Measurements from ENCODE around the gene CD52. TPM values are rescaled to one million over a fixed set of nuclear protein-coding genes. Genes with fewer than 3 reads are reported as not detected.
A peak's percentile ranks its signal among the peaks of the same experiment; 100 is the strongest.

CD52 gene
- polyA plus RNA-seq, 3 donors, result 851 to 4,047 (median 2,617) TPM

- no peak overlapping the region for H3K9ac ChIP-seq (ENCODE audit: insufficient read depth, low read length, poor library complexity, severe bottlenecking)
- H3K9me3 ChIP-seq (replicated peaks in 1 of 2; ENCODE audit: control insufficient read depth in 1 of 2, insufficient read depth in 1 of 2, low read length in 2 of 2), result no peaks in the 10 kb centered on the region
- Mint-ChIP-seq H3K27me3 (ENCODE audit: low read depth in 3 of 3) (peaks cover 42 to 72% (median 54%) of the 10 kb centered on the region in 3 donors), H3K9me3 (peaks cover 0 to 19% (median 3%) of the 10 kb centered on the region in 7 donors), H3K4me1 (peaks cover 27% of the 10 kb centered on the region), H3K4me3 (peak overlapping the region in 1 of 2 donors; percentile 55), H3K36me3 (peaks cover 0 to 3% of the 10 kb centered on the region in 2 donors), H3K27ac (no peak overlapping the region)
- WGBS (ENCODE audit: insufficient coverage), result 39% methylated on average over 22 of the region's 26 CpGs
- H3K4me2 ChIP-seq (replicated peaks; ENCODE audit: extremely low read depth, low read length, poor library complexity, severe bottlenecking), result no peak overlapping the region
- no peak overlapping the region for H3K4me3 ChIP-seq (replicated peaks in 1 of 3; ENCODE audit: low read depth in 2 of 3, low read length in 3 of 3)
- intact Hi-C loops (cut with micrococcal nuclease), result loop anchor here (5.0 kb wide), 1 partner anchor 256 kb away; no protein-coding TSS in a partner anchor
- H4K20me1 ChIP-seq (ENCODE audit: insufficient read depth, low read length), result no peaks in the 10 kb centered on the region
- TF ChIP-seq CTCF (IDR thresholded peaks at IDR 0.05), result peak; percentile 94
- no peaks in the 10 kb centered on the region for H3K36me3 ChIP-seq (replicated peaks in 1 of 2; ENCODE audit: control insufficient read depth in 1 of 2, insufficient read depth in 2 of 2, low read length in 2 of 2)
- no peak overlapping the region for H3K27ac ChIP-seq (ENCODE audit: low read depth in 1 of 2, low read length in 2 of 2)
- no peak overlapping the region for H2AFZ ChIP-seq (ENCODE audit: insufficient read depth, low read depth, low read length, poor library complexity, severe bottlenecking)
- peak; percentile 66 to 74 (median 69) for DNase-seq
- H3K79me2 ChIP-seq (ENCODE audit: insufficient read depth, low read length), result no peaks in the 10 kb centered on the region
- H3K27me3 ChIP-seq (ENCODE audit: control insufficient read depth in 2 of 2, insufficient read depth in 2 of 2, low read length in 2 of 2), result peaks cover 17 to 49% of the 10 kb centered on the region in 2 donors
- H3K4me1 ChIP-seq (ENCODE audit: control insufficient read depth in 1 of 2, insufficient read depth in 2 of 2, low read length in 2 of 2), result peaks cover 10 to 12% of the 10 kb centered on the region in 2 donors
Observed at GRCh38 chr1:26363549-26364448, 46.0 kb downstream of the CD52 start.

GRCh38 chr1:26364956-26365355 is 47.2 kb downstream of the CD52 start:
- peaks cover 8 to 9% of the 10 kb centered on the region in 2 donors for H3K4me1 ChIP-seq (ENCODE audit: control insufficient read depth in 1 of 2, insufficient read depth in 2 of 2, low read length in 2 of 2)

More at GRCh38 chr1:26364956-26365355, 47.2 kb downstream of the CD52 start:
- Histone ChIP-seq H3K9me3 (replicated peaks in 1 of 2; ENCODE audit: control insufficient read depth in 1 of 2, insufficient read depth in 1 of 2, low read length in 2 of 2) (no peaks in the 10 kb centered on the region), H3K27me3 (ENCODE audit: control insufficient read depth in 2 of 2, insufficient read depth in 2 of 2, low read length in 2 of 2) (peaks cover 10 to 37% of the 10 kb centered on the region in 2 donors), H3K27ac (ENCODE audit: low read depth in 1 of 2, low read length in 2 of 2) (no peak overlapping the region), H3K79me2 (ENCODE audit: insufficient read depth, low read length) (no peaks in the 10 kb centered on the region), H3K9ac (ENCODE audit: insufficient read depth, low read length, poor library complexity, severe bottlenecking) (no peak overlapping the region), H2AFZ (ENCODE audit: insufficient read depth, low read depth, low read length, poor library complexity, severe bottlenecking) (no peak overlapping the region), H3K4me2 (replicated peaks; ENCODE audit: extremely low read depth, low read length, poor library complexity, severe bottlenecking) (no peak overlapping the region), H3K4me3 (replicated peaks in 1 of 3; ENCODE audit: low read depth in 2 of 3, low read length in 3 of 3) (no peak overlapping the region), H4K20me1 (ENCODE audit: insufficient read depth, low read length) (no peaks in the 10 kb centered on the region), H3K36me3 (replicated peaks in 1 of 2; ENCODE audit: control insufficient read depth in 1 of 2, insufficient read depth in 2 of 2, low read length in 2 of 2) (no peaks in the 10 kb centered on the region)
- peaks cover 21% of the 10 kb centered on the region for H3K4me1 Mint-ChIP-seq
- WGBS (ENCODE audit: insufficient coverage), result 2% methylated on average over 8 of the region's 9 CpGs
- peaks cover 0 to 11% (median 0%) of the 10 kb centered on the region in 7 donors for H3K9me3 Mint-ChIP-seq
- no peak for TF ChIP-seq CTCF (IDR thresholded peaks at IDR 0.05)
- H3K27ac Mint-ChIP-seq, result peak overlapping the region in 1 of 7 donors; percentile 49
- H3K36me3 Mint-ChIP-seq, result peaks cover 0 to 3% of the 10 kb centered on the region in 2 donors
- intact Hi-C loops (cut with micrococcal nuclease), result loop anchor here (5.0 kb wide), 1 partner anchor 258 kb away; no protein-coding TSS in a partner anchor
- DNase-seq, result no peak
- peak overlapping the region in 1 of 2 donors; percentile 57 for H3K4me3 Mint-ChIP-seq
- peaks cover 30 to 61% (median 42%) of the 10 kb centered on the region in 3 donors for H3K27me3 Mint-ChIP-seq (ENCODE audit: low read depth in 3 of 3)

Measured in CD14-positive monocyte (primary cell).